HCT116 (cell line): ENCODE results near the gene PDXK. TPM values are rescaled to one million over a fixed set of nuclear protein-coding genes. Genes with fewer than 3 reads are reported as not detected.

Source experiments
- ATAC-seq: fragments of 200-7000 bp; cut with Tn5 transposase; 2 replicates; pipeline ENCODE4 v1.9.1; 2020; ENCODE audit warnings: mild to moderate bottlenecking, moderate library complexity
- BruUV-seq: library from RNA; stranded (reverse); fragments of 400-500 nt; replicated peaks from 2 replicates; lab custom pipeline; 2021; lab: Mats Ljungman, UMichigan
- CTCF ChIA-PET: fragments of 300-600 bp; sonication (Branson Sonifier 250); formaldehyde crosslinking; loops from one replicate; lab custom pipeline; 2021; ENCODE audit warnings: antibody characterized with exemption; lab: Charles Lee
- POLR2A ChIA-PET: fragments of 300-600, 350-600 bp; sonication (Branson Sonifier 250); formaldehyde crosslinking; loops from one replicate; lab custom pipeline; 2021; ENCODE audit warnings: antibody characterized with exemption; lab: Charles Lee
- RAD21 ChIA-PET, 2 experiments: fragments of 300-600 bp; sonication (Branson Sonifier 250); formaldehyde crosslinking; loops; one replicate each; lab custom pipeline; 2023; ENCODE audit warnings: low total read pairs in 2 of 2; ENCODE audit not compliant: uncharacterized antibody in 2 of 2, unreplicated experiment in 2 of 2, low non-redundant PET in 1 of 2; lab: Charles Lee
- DNase-seq: peaks from one replicate; pipeline ENCODE4 v3.0.0-alpha.2; 2010; ENCODE audit warnings: low read depth, low spot score
- H2AFZ ChIP-seq: fragments of 200-600 bp; shearing (Covaris generic), sonication (generic); 2 replicates; pipeline ENCODE4 v1.6.1; 2017; ENCODE audit warnings: low read depth, mixed run types, mixed read lengths, antibody characterized with exemption, low read length; ENCODE audit not compliant: poor library complexity, severe bottlenecking
- H3K27ac ChIP-seq: 2 replicates; pipeline ENCODE4 v1.5.1; 2012; ENCODE audit warnings: low read depth, low read length
- H3K27me3 ChIP-seq: fragments of 200-600 bp; sonication (generic); 2 replicates; pipeline ENCODE4 v1.6.1; 2016; ENCODE audit warnings: mixed run types, low read length, mixed read lengths; ENCODE audit not compliant: insufficient read depth
- H3K36me3 ChIP-seq, 2 experiments: fragments of 200-500 bp in 1 of 2; fragments of 200-600 bp in 1 of 2; sonication (Bioruptor generic) in 1 of 2; sonication (generic) in 1 of 2; 2 replicates each; pipeline versions ENCODE4 v1.5.1 to v1.6.1; 2014 to 2016; ENCODE audit warnings: low read length in 2 of 2, inconsistent platforms in 1 of 2, mixed read lengths in 1 of 2, mixed run types in 1 of 2; ENCODE audit not compliant: insufficient read depth in 2 of 2, control insufficient read depth in 1 of 2
- H3K4me1 ChIP-seq, 2 experiments: fragments of 200-600 bp in 1 of 2; sonication (generic) in 1 of 2; 2 replicates each; pipeline versions ENCODE4 v1.5.1 to v1.6.1; 2012 to 2017; ENCODE audit warnings: low read length in 2 of 2, inconsistent platforms in 1 of 2, mild to moderate bottlenecking in 1 of 2, mixed read lengths in 1 of 2, mixed run types in 1 of 2, moderate library complexity in 1 of 2; ENCODE audit not compliant: insufficient read depth in 2 of 2, control insufficient read depth in 1 of 2
- H3K4me2 ChIP-seq: fragments of 200-600 bp; sonication (generic); 2 replicates; pipeline ENCODE4 v1.6.1; 2017; ENCODE audit warnings: mixed run types, low read length, mixed read lengths
- H3K4me3 ChIP-seq, 2 experiments: fragments of 200-600 bp in 1 of 2; sonication (generic) in 1 of 2; replicated peaks in 1 of 2; 2 replicates each; pipeline ENCODE4 v1.5.1; 2011 to 2016; ENCODE audit warnings: low read length in 2 of 2, control low read depth in 1 of 2, low read depth in 1 of 2, mild to moderate bottlenecking in 1 of 2, mixed read lengths in 1 of 2, mixed run types in 1 of 2
- H3K79me2 ChIP-seq: fragments of 200-600 bp; sonication (generic); 2 replicates; pipeline ENCODE4 v1.6.1; 2017; ENCODE audit warnings: mild to moderate bottlenecking, mixed run types, low read length, moderate library complexity, mixed read lengths; ENCODE audit not compliant: insufficient read depth
- H3K9ac ChIP-seq: fragments of 200-600 bp; sonication (generic); 2 replicates; pipeline ENCODE4 v1.6.1; 2016; ENCODE audit warnings: low read length, mixed read lengths
- H3K9me2 ChIP-seq: fragments of 200-600 bp; sonication (generic), shearing (Covaris generic); 2 replicates; pipeline ENCODE4 v1.6.1; 2017; ENCODE audit warnings: mixed run types, mild to moderate bottlenecking, moderate library complexity; ENCODE audit not compliant: insufficient read depth
- H3K9me3 ChIP-seq, 2 experiments: fragments of 200-500 bp in 1 of 2; fragments of 200-600 bp in 1 of 2; sonication (Bioruptor generic) in 1 of 2; sonication (generic) in 1 of 2; 2 replicates each; pipeline ENCODE4 v1.6.1; 2014 to 2017; ENCODE audit warnings: low read length in 2 of 2, mixed read lengths in 2 of 2, inconsistent platforms in 1 of 2, low read depth in 1 of 2, mild to moderate bottlenecking in 1 of 2, mixed run types in 1 of 2, moderate library complexity in 1 of 2; ENCODE audit not compliant: control insufficient read depth in 1 of 2, insufficient read depth in 1 of 2
- H4K20me1 ChIP-seq: fragments of 200-600 bp; sonication (generic), shearing (Covaris generic); 2 replicates; pipeline ENCODE4 v1.6.1; 2017; ENCODE audit warnings: mixed run types, mild to moderate bottlenecking, moderate library complexity; ENCODE audit not compliant: insufficient read depth
- CBX3 ChIP-seq: IDR thresholded peaks from 2 replicates; pipeline ENCODE4 v1.6.1; 2012; ENCODE audit warnings: low read depth
- CEBPB ChIP-seq: IDR thresholded peaks from 2 replicates; pipeline ENCODE4 v1.6.1; 2012; ENCODE audit warnings: low read depth
- EGR1 ChIP-seq: IDR thresholded peaks from 2 replicates; pipeline ENCODE4 v1.6.1; 2012; ENCODE audit warnings: low read depth
- ELF1 ChIP-seq: IDR thresholded peaks from 2 replicates; pipeline ENCODE4 v1.6.1; 2012; ENCODE audit warnings: low read depth, borderline replicate concordance
- EZH2 ChIP-seq: fragments of 200-600 bp; sonication (generic); IDR thresholded peaks from 2 replicates; pipeline ENCODE4 v1.6.1; 2017; ENCODE audit warnings: antibody characterized with exemption, mixed run types
- FOSL1 ChIP-seq: IDR thresholded peaks from 2 replicates; pipeline ENCODE4 v1.6.1; 2012; ENCODE audit warnings: low read depth
- JUND ChIP-seq: IDR thresholded peaks from 2 replicates; pipeline ENCODE4 v1.6.1; 2012
- MAX ChIP-seq: IDR thresholded peaks from 2 replicates; pipeline ENCODE4 v1.6.1; 2012
- POLR2A ChIP-seq: IDR thresholded peaks from 2 replicates; pipeline ENCODE4 v1.7.0; 2011; ENCODE audit warnings: borderline replicate concordance; ENCODE audit not compliant: insufficient read depth, insufficient read length; ENCODE audit errors: extremely low read depth
- POLR2AphosphoS5 ChIP-seq: IDR thresholded peaks from 2 replicates; pipeline ENCODE4 v1.6.1; 2011; ENCODE audit warnings: mild to moderate bottlenecking, low read depth, low read length, moderate library complexity
- RAD21 ChIP-seq: IDR thresholded peaks from 2 replicates; pipeline ENCODE4 v1.6.1; 2012; ENCODE audit warnings: low read depth, mild to moderate bottlenecking
- REST ChIP-seq: IDR thresholded peaks from 2 replicates; pipeline ENCODE4 v1.6.1; 2012; ENCODE audit warnings: low read depth
- SP1 ChIP-seq: IDR thresholded peaks from 2 replicates; pipeline ENCODE4 v1.6.1; 2012; ENCODE audit warnings: low read depth
- ZBTB33 ChIP-seq: IDR thresholded peaks from 2 replicates; pipeline ENCODE4 v1.6.1; 2011; ENCODE audit warnings: mild to moderate bottlenecking, low read length, moderate library complexity; ENCODE audit not compliant: insufficient replicate concordance; ENCODE audit errors: extremely low read depth
- intact Hi-C: fragments of 100-400 bp; cut with micrococcal nuclease; formaldehyde crosslinking; loops from 2 replicates; pipeline ENCODE4 v1.10.0; 2022
- total RNA-seq: library from RNA; stranded (reverse); gene quantifications from one replicate; pipeline ENCODE4 v1.2.1, GENCODE V29; 2021; ENCODE audit not compliant: unreplicated experiment

Gene PDXK
- total RNA-seq, 1 experiment from 2014 or later = 127 TPM

GRCh38 chr21:43735236-43736091 is 16.5 kb downstream of the PDXK start:
- RAD21 ChIA-PET = no interaction called here
- POLR2A ChIA-PET = no interaction called here
- peaks cover 0 to 19% of the 10 kb centered on the region in 2 experiments; a peak in 2 of 4 replicates for H3K4me1 ChIP-seq
- H3K27me3 ChIP-seq = no peaks in the 10 kb centered on the region
- DNase-seq = no peak
- H3K9ac ChIP-seq = no peak overlapping the region
- no TSS peak for BruUV-seq
- H3K36me3 ChIP-seq = peaks cover 0 to 4% of the 10 kb centered on the region in 2 experiments; a peak in 3 of 4 replicates
- no peaks in the 10 kb centered on the region for H3K9me2 ChIP-seq
- no peak overlapping the region for H3K27ac ChIP-seq
- no peak overlapping the region for H3K4me3 ChIP-seq
- H3K9me3 ChIP-seq = no peaks in the 10 kb centered on the region
- peaks cover 72% of the 10 kb centered on the region for H3K79me2 ChIP-seq
- ATAC-seq = no peak
- H4K20me1 ChIP-seq = 0 out of 2 replicates have a peak, but pooled peaks cover 4% of the 10 kb centered on the region
- H2AFZ ChIP-seq = no peak overlapping the region
- TF ChIP-seq SP1 = no peak
- TF ChIP-seq EZH2 = no peak
- TF ChIP-seq REST = no peak
- TF ChIP-seq POLR2AphosphoS5 = no peak
- TF ChIP-seq CEBPB = no peak
- TF ChIP-seq CBX3 = no peak
- TF ChIP-seq EGR1 = no peak
- no peak for TF ChIP-seq JUND
- TF ChIP-seq FOSL1 = no peak
- no peak for TF ChIP-seq MAX
- no peak for TF ChIP-seq POLR2A
- TF ChIP-seq RAD21 = no peak
- TF ChIP-seq ZBTB33 = no peak
- no peak for TF ChIP-seq ELF1
- intact Hi-C loops = no loop called here
- H3K4me2 ChIP-seq = no peak overlapping the region
- CTCF ChIA-PET = interaction anchor here (0.5 kb wide), 1 partner anchor 22 kb away, joined by 4 read pairs; no protein-coding TSS in a partner anchor
